Myometrial cell (primary cell): ENCODE measurements around the gene WIPI1. TPM values are rescaled to one million over a fixed set of nuclear protein-coding genes. Genes with fewer than 3 reads are reported as not detected.

ENCODE experiments used
- total RNA-seq: library from RNA; depleted of rRNA; stranded (reverse); fragments of >200 nt; gene quantifications from 2 replicates; pipeline ENCODE4 v1.2.3, GENCODE V29; 2015

WIPI1 gene
- 73.2 and 75.0 TPM in 2 replicates for total RNA-seq

GRCh38 chr17:68457168-68457538 is at the start of gene WIPI1:
WIPI1 (minus strand) TSS chr17:68457496; CDS start chr17:68457421, 75 bp downstream.

Other genes starting within 250 kb of the WIPI1 start
- gene AMZ2, start 209.5 kb downstream of the WIPI1 start, total RNA-seq, result 121 and 129 TPM in 2 replicates
- under 0.01 and 0.29 TPM in 2 replicates for gene SLC16A6, start 166.4 kb downstream of the WIPI1 start, total RNA-seq
- 0.29 and 1.2 TPM in 2 replicates for gene ARSG, start 166.0 kb downstream of the WIPI1 start, total RNA-seq
- 175 and 209 TPM in 2 replicates for gene PRKAR1A, start 54.9 kb upstream of the WIPI1 start, total RNA-seq
- gene FAM20A, start 143.9 kb upstream of the WIPI1 start, total RNA-seq, result 7.6 and 21.9 TPM in 2 replicates